Aorta (tissue), 5 donors: Measurements from ENCODE around the gene HOXB8. TPM values are rescaled to one million over a fixed set of nuclear protein-coding genes. Genes with fewer than 3 reads are reported as not detected.

Experiments used
- ATAC-seq: fragments of 200-7000 bp; cut with Tn5 transposase; one replicate; pipeline ENCODE4 v1.9.1; 2022; ENCODE audit warnings: moderate library complexity; ENCODE audit not compliant: low FRiP score
- DNase-seq, 2 donors: peaks; one replicate each; pipeline ENCODE4 v3.0.0-alpha.2; 2020
- H3K27ac ChIP-seq, 2 donors: one replicate each; pipeline ENCODE4 v1.5.1; 2013; ENCODE audit warnings: low read length in 2 of 2, mild to moderate bottlenecking in 2 of 2, moderate library complexity in 2 of 2, control low read depth in 1 of 2, inconsistent platforms in 1 of 2, low read depth in 1 of 2
- H3K27me3 ChIP-seq, 2 donors: one replicate each; pipeline ENCODE4 v1.6.1; 2013; ENCODE audit warnings: control low read depth in 1 of 2, low read length in 1 of 2, mild to moderate bottlenecking in 1 of 2, moderate library complexity in 1 of 2; ENCODE audit not compliant: insufficient read depth in 2 of 2, control insufficient read depth in 1 of 2
- H3K36me3 ChIP-seq, 2 donors: one replicate each; pipeline ENCODE4 v1.6.1; 2013; ENCODE audit warnings: control low read depth in 1 of 2, low read length in 1 of 2, mild to moderate bottlenecking in 1 of 2; ENCODE audit not compliant: insufficient read depth in 2 of 2, control insufficient read depth in 1 of 2
- H3K4me1 ChIP-seq, 2 donors: one replicate each; pipeline ENCODE4 v1.6.1; 2013; ENCODE audit warnings: low read length in 2 of 2, control low read depth in 1 of 2, mild to moderate bottlenecking in 1 of 2, moderate library complexity in 1 of 2; ENCODE audit not compliant: insufficient read depth in 2 of 2, control insufficient read depth in 1 of 2
- H3K4me3 ChIP-seq, 2 donors: one replicate each; pipeline ENCODE4 v1.5.1; 2013; ENCODE audit warnings: low read length in 2 of 2, control low read depth in 1 of 2, mild to moderate bottlenecking in 1 of 2
- H3K9me3 ChIP-seq: one replicate; pipeline ENCODE4 v1.6.1; 2013; ENCODE audit warnings: mild to moderate bottlenecking, low read length; ENCODE audit not compliant: control insufficient read depth
- WGBS, 2 donors: extraction: QIAGEN DNeasy Blood & Tissue Kit; methylation state at CpG; one replicate each; pipeline ENCODE4 v1.1.7; 2013; 5-methylcytosine and 5-hydroxymethylcytosine counted together
- intact Hi-C, 2 donors: fragments of 100-400 bp; cut with DNase I; formaldehyde crosslinking; loops; one replicate each; pipeline versions ENCODE4 v1.14.2 to v1.15.0; 2022
- long read RNA-seq, 2 donors: library from polyadenylated mRNA; unstranded; transcript quantifications; one replicate each; pipeline ENCODE4 v2.0.0, GENCODE V29; 2020 to 2021
- polyA plus RNA-seq, 2 donors: library from polyadenylated mRNA; stranded (reverse); fragments of 200-250 nt; gene quantifications; one replicate each; pipeline ENCODE4 v1.2.3, GENCODE V29; 2013
- total RNA-seq, 2 donors: library from RNA; stranded (reverse); fragmentation: NEBNext Ultra II Directional; extraction: Animal tissue kit (Norgen Biotek cat#: 25700); gene quantifications; one replicate each; pipeline ENCODE4 v1.2.1, GENCODE V29; 2021
- donor health status: healthy with polysubstance abuse.
- donor health status: Bipolar disorder and iron deficiency.
- donor health status: DM: no; HTN: no; CAD: no.
- donor health status: DM: no; HTN: no; CAD: no.
- donor health status: DM: yes; HTN: yes; CAD: no.

The HOXB8 gene
- total RNA-seq (1 to 10 TPM; 1.0 to 1.9 TPM), polyA plus RNA-seq (under 1 TPM in 1 of 2 donors, not detected in 1; 0.31 TPM)
- long read RNA-seq, donor 1: 0 reads
- long read RNA-seq, donor 2: 0 reads

DNA sequence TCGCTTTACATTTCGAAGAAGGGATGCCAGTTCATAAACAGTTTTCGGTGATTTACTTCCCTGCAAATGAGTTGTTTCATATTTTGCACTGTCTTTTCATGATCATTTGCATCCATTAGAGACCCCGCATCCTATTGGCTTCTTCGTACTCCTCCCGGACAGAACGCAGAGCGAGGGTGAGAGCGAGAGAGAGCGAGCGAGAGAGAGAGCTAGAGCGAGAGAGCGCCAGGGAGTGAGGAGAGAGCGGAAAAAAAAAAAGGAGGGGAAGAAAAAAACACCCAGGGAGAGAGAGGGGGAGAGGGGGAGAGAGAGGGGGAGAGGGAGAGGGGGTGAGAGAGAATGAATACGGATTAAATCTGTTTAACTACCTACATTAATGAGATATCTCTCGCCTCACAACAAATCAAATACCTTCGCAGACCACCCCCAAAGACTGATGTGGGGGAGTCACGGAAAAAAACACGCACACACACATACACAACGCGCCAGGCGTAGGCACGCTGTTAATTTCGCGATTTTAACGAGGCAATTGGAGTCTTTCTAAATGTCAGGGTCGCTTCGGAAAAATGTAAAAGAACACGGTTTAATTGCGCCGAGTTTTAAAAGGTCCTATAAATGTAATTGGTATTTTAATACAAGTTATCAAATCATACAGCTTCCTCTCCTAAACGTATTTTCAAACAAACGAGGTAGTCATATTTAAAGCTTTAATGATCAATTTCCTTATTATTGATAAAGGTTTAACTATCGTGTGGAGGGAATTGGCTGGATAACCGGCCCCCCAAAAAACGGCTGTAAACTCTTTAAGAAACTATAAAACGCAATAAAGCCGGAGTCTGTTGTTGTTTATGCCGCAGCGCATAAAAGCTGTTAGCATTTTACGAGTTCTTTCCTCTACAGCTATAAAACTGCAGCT, at the start of gene HOXB8:
TSS of gene HOXB8 (minus strand) at position 246 of the 916 bp plus-strand sequence. CDS start 588 bp downstream, outside the sequence.
- WGBS, 2 donors: 42 to 52% methylated on average over 41 of the region's 41 CpGs
- ATAC-seq (no peak), DNase-seq (no peak)
- Histone ChIP-seq H3K9me3 (no peaks in the 10 kb centered on the region), H3K4me3 (no peak within 1 kb of the TSS), H3K27ac (no peak within 1 kb of the TSS), H3K36me3 (no peaks in the 10 kb centered on the region), H3K27me3 (no peaks in the 10 kb centered on the region), H3K4me1 (no peaks in the 10 kb centered on the region)
- intact Hi-C loops: loop anchor here (5.0 kb wide), 2 partner anchors 263 to 278 kb away; no protein-coding TSS in a partner anchor

DNA sequence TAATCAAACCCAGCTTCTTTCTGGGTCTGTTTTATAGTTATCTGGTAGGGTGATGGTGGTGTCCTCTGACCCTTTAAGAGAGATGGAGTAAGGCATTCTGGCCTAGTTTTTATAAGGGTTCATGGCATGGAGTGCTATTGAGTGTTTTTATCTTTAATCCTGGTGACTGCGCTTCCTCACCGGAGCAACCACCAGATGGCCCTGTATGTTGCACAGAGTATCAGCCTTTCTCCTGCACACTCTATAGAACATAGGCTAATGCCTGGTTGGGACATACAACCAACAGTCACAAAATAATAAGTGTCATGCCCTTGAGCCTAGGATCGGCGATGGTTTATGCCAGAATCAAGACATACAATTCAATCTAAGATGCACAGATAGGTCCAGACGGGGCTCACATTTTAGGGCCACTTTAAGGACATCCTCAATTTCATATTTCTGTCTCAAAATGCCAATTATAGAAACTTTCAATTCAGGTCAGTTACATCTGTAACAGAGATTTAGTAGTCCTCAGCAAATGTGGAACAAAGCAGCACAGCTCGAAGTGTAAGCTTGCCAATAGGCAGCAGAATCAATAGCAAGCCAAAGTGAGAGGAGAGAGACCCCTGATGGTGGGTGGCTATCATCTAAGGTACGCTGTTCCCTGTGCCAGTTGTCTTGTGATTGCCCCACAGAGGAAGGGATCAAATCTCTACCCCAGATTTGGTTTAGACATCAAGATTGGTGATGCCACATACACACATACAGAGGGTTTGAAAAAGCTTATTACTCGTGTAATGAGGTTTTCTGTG, 48.2 kb upstream of the HOXB8 start:
- Histone ChIP-seq H3K4me3 (no peak overlapping the region), H3K9me3 (no peaks in the 10 kb centered on the region), H3K27me3 (peaks cover 0 to 1% of the 10 kb centered on the region in 2 donors), H3K4me1 (no peaks in the 10 kb centered on the region), H3K36me3 (no peaks in the 10 kb centered on the region), H3K27ac (no peak overlapping the region)
- DNase-seq (no peak), ATAC-seq (no peak)
- intact Hi-C loops: no loop called here
- WGBS, 2 donors: 79 to 80% methylated on average over 8 of the region's 8 CpGs

DNA sequence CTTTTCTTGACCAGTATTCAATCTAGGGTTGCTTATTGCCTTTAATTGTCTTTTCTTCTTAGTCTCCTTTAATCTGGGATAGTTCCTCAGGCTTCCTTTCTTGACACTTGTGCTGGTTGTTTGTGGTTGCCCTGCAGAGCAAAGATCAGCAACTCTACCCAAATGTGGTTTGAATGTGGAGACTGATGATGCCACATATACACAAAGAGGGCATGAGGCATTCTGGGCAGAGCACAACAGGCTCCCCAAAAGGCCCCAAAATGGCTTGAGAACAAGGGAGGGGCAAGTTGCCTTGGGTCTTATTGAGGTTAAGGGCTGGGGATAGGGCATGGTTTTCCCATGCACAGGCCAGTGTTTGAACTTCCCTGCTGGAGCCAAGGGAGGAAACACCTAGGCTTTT, 40.8 kb upstream of the HOXB8 start:
- ATAC-seq (no peak), DNase-seq (no peak)
- H3K36me3 ChIP-seq: no peaks in the 10 kb centered on the region
- no peak overlapping the region for H3K27ac ChIP-seq
- H3K27me3 ChIP-seq: no peaks in the 10 kb centered on the region
- H3K4me3 ChIP-seq: no peak overlapping the region
- no peaks in the 10 kb centered on the region for H3K9me3 ChIP-seq
- intact Hi-C loops: no loop called here
- no peaks in the 10 kb centered on the region for H3K4me1 ChIP-seq

DNA sequence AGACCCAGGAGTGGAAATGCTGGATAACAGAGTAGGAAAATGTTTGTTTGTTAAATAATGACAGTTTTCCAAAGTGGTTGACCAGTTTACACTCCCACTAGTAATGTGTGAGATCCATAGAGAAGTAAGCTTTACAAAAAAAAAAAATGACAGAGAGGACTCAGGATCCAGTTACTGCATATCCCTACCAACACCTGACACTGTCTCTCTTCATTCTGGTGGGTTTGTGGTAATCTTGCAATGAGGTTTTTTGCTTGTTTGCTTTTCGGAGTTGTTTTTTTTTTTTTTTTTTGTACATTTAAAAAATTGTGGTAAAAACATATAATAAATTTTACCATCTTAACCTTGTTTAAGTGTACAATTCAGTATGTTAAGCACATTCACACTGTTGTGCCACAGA, 34.6 kb upstream of the HOXB8 start:
- H3K4me3 ChIP-seq: no peak overlapping the region
- no peak overlapping the region for H3K27ac ChIP-seq
- H3K4me1 ChIP-seq: no peaks in the 10 kb centered on the region
- DNase-seq (no peak), ATAC-seq (no peak)
- intact Hi-C loops: no loop called here
- H3K9me3 ChIP-seq: no peaks in the 10 kb centered on the region
- H3K27me3 ChIP-seq: no peaks in the 10 kb centered on the region
- no peaks in the 10 kb centered on the region for H3K36me3 ChIP-seq
- WGBS, 2 donors: 41 to 84% methylated on average over 1 of the region's 1 CpG

DNA sequence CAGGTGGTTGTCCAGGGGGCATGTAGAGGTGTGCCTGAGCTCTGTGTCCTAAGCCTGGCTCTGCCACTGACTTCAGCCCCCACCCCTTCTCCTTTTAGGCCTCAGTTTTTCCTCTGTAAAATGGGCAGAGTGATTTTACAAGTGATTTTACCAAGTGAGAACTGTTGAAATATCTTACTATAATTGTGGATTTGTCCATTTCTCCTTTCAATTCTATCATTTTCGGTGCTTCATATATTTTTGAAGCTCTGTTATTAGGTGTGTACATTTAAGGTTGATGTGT, 32.8 kb upstream of the HOXB8 start:
- Histone ChIP-seq H3K36me3 (no peaks in the 10 kb centered on the region), H3K9me3 (no peaks in the 10 kb centered on the region), H3K27ac (no peak overlapping the region), H3K27me3 (no peaks in the 10 kb centered on the region), H3K4me1 (no peaks in the 10 kb centered on the region), H3K4me3 (no peak overlapping the region)
- intact Hi-C loops: no loop called here
- ATAC-seq (no peak), DNase-seq (no peak)
- 68 to 90% methylated on average over 1 of the region's 1 CpG for WGBS, 2 donors

DNA sequence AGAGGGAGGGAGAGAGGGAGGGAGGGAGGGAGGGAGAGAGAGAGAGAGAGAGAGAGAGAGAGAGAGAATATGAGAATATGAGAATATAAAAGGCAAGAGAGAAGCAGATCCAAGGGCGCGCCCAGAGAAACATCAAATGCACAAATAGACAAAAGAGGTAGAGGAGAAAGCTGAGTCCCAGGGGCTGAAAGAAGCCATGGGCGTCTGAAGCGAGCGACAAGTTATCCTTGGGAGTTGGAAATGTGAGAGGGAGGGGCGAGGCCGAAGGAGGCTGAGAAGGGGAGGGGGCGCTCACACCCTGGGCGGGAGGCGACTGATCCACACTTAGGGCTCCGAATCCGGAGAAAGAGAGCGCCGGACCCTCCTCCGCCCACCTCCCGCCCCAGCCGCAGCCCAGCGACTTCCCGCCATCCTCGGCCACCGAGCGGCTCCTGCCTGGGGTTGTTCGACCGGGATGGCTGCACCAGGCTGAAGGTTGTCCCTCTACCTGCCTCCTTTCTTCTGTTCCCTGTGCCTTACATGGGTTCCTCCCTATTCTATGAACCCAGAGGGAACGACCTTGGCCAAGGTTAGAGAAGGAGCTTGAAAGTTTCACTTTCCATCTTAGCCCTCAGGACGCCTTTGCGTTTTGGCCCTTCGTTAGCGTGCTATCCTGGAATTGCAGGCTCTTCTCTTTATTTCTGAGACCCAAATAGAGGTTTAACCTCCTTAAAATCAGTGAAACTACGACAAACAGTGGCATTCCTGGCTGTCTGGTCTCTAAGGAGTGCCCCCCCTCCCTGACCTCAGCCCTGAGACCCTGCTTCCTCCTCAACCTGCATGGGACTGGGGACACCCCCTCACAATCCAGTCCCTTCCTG, 32.2 kb upstream of the HOXB8 start:
- DNase-seq (peak in 1 of 2 donors; percentile 79), ATAC-seq (peak; percentile 38)
- no peaks in the 10 kb centered on the region for H3K4me1 ChIP-seq
- intact Hi-C loops: no loop called here
- H3K27ac ChIP-seq: no peak overlapping the region
- 2 to 3% methylated on average over 23 to 30 of the region's 30 CpGs for WGBS, 2 donors
- H3K27me3 ChIP-seq: no peaks in the 10 kb centered on the region
- H3K9me3 ChIP-seq: no peaks in the 10 kb centered on the region
- peak overlapping the region in 1 of 2 donors; percentile 6 for H3K4me3 ChIP-seq
- H3K36me3 ChIP-seq: no peaks in the 10 kb centered on the region

DNA sequence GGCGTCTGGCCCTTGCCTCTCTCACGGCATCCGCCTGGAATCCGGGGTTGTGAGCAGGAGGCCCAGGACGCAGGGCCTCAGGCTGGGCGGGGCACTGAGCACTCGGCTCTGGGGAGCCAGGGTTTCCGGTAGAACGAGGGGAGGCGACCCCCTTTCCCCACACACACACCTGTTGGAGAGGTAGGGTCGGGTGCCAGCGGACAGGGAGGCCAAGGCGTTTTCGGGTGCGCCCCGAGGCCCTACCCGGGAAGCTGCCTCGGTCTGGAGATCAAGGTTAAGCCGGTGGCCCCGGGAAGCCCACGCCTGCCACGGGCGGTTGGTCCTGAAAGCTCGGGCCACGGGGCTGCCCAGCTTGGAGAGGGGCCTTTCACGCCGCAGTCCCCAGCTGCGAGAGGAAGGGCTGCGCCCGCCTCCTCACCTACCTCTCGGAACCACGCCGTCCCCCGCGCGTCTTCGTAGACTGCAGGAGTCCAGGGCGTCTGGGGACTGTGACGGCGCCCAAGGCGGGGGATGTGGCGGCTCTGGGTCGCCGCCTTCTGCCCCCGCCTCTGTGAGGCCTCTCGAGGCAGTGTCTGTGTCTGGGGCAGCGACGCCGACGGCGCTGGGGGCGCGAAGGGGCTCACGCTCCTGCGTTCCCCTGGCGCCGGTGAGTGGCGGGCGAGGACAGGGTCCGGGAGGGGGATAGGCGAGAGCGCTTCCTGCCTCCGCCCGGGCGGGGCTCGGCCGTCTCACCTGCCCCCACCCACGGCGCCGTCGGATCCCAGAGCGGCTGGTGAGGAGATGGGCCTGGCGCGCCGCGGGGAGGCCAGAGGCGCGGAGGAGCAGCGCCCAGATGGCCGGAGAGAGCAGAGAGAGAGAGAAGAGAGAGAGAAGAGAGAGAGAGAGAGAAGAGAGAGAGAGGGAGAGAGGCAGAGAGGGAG, 31.4 kb upstream of the HOXB8 start:
- Histone ChIP-seq H3K27me3 (no peaks in the 10 kb centered on the region), H3K27ac (no peak overlapping the region), H3K36me3 (no peaks in the 10 kb centered on the region), H3K4me3 (no peak overlapping the region), H3K4me1 (no peaks in the 10 kb centered on the region), H3K9me3 (no peaks in the 10 kb centered on the region)
- intact Hi-C loops: no loop called here
- ATAC-seq (no peak), DNase-seq (no peak)
- 4 to 6% methylated on average over 64 to 80 of the region's 80 CpGs for WGBS, 2 donors
